ENCODE measurements around the gene CLSTN2.

The CLSTN2 gene

GRCh38 chr3:140296796-140297352 lies 361.9 kb downstream of the CLSTN2 start:
- no peak for DNase-seq

DNA sequence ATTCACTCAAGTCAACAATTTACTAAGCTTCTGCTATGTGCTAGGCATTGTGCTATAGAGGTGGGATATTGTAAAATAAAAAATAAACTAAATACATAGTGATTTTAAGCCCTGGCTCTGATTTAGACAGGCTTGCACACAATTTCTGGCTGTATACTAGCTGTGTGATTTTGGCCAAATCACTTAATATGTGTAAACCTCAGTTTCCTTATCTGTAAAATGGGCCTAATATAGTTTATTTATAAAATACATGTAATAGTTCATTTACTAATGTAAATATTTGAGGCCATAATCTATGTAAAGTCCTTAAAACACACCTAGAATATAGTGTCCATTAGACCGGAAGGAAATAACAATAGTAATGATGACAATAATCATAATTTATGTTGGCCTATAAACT lies 363.1 kb downstream of the CLSTN2 start:
- no peak for DNase-seq

DNA sequence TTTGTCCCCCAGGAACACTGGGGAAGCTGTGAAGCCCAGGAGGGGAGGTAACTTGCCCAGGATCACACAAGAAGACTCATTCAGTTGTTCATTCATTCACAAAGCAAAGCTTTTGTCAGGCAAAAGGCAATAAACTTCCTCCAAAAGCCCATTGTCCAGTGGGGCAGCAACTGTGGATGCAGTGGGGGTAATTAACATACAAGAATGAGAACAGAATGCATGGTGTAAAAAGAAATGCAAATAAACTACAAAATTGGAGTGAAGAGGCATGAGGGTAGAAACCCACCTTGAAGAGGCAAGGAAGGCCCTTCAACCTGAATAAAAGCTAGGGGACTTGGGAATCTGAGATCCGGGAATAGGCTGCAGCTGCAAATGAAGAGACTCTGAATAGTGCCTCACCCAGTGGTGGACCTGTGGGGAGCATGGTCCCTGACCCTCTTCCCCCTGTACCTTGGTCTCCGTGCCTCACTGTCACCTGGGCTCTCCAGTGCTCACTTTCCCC lies 363.6 kb downstream of the CLSTN2 start:
- DNase-seq: no peak

- no peak for DNase-seq
These were observed 368.9 kb downstream of the CLSTN2 start for GRCh38 chr3:140303875-140304274.

DNA sequence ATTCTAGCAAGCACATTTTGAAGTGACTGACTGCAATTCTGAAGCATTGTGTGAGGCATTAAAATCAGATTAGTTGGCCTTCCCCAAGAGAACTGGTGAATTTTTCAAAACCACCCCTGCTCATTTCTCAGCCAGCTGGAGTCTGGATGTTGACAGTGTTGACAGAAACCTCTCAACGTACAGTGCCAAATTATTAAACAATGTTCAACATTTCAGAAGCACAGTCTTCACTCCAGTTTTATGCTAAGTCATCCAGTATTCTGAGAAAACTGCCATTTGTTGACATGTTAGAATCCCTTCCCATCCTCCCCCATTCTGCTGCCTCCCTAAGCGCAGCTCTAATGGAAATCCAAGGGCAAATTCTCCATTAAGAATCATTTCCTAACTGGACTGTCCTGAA lies 373.6 kb downstream of the CLSTN2 start:
- DNase-seq: no peak

- DNase-seq: no peak
These were observed 376.4 kb downstream of the CLSTN2 start for GRCh38 chr3:140311428-140311827.

- no peak for DNase-seq
These were observed 381.0 kb downstream of the CLSTN2 start for GRCh38 chr3:140315955-140316354.

GRCh38 chr3:140316466-140316865 lies 381.5 kb downstream of the CLSTN2 start:
- no peak for DNase-seq

- no peak for DNase-seq
These were observed 381.9 kb downstream of the CLSTN2 start for GRCh38 chr3:140316868-140317400.

GRCh38 chr3:140319739-140320138 lies 384.8 kb downstream of the CLSTN2 start:
- no peak for DNase-seq

DNA sequence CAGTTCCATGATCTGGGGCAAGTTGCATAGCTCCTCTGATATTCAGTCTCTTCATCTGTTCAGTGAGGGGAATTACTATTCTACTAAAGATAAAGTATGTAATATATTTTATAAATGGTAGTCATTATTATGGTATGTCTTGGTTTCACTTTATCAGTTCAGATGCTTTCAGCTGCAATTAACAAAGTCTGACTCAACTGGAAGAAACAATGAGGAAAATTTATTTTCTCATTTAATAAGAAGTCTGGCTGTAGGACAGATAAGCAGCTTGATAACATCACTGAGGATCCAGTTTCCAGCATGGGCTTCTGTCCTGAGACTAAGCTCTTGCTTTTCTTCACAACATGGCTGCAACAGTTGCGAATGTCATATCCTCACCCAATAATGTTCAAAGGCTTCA lies 388.6 kb downstream of the CLSTN2 start:
- no peak for DNase-seq

DNA sequence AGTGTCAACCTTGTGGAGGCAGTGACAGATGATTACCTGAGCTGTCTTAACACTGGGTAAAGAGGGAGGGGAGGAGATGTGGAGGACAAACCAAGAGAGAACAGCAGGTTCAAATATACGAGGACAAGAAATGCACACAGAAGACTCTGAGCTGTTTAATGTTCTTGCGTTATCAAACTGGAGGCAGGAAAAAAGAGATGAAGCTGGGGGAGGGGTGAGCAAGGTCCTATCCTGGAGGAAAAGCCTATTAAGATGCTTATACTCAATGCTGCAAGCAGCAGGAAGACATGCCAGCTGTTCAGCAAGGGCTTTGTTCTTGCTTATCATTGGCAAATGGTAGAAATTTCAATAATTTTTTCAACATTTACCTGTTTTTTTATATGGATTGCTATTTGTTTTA lies 397.1 kb downstream of the CLSTN2 start:
- DNase-seq: no peak

DNA sequence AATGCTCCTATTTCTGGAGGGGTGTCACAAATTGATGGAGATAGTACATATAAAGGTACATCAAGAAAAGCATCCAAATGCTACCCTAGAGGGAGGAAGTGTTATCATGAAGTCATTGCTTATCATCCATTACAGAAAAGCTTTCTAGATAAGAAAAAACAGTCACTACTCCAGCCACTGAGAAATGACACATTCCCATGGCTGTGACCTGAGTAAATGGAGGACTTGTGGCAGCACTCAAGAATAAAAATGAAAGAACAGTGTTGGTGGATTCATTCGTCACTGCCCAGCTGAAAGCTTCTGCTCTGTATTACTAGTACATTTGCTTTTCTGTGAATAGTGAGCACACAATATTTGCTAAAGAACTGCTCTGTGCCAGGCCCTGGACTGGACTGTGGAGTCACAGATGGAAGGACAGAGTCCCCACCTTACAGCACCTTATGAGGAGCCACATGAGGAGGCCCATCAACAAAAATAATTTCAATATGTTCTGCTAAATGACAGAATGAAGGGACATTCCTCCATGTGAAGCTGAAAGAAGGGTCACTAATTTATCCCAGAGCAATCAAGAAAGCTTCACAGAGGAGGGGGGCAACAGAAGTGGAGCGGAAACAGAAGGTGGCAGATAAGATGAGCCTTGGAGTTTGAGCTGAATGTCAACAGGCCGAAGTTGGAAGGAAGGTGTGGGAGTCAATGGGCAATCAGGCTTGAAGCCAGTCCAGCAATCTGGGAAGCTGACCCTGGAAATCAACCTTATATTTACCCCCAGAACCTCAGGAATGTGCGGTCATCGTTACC lies 399.3 kb downstream of the CLSTN2 start:
- DNase-seq: no peak

GRCh38 chr3:140336465-140336864 lies 401.5 kb downstream of the CLSTN2 start:
- no peak for DNase-seq

DNA sequence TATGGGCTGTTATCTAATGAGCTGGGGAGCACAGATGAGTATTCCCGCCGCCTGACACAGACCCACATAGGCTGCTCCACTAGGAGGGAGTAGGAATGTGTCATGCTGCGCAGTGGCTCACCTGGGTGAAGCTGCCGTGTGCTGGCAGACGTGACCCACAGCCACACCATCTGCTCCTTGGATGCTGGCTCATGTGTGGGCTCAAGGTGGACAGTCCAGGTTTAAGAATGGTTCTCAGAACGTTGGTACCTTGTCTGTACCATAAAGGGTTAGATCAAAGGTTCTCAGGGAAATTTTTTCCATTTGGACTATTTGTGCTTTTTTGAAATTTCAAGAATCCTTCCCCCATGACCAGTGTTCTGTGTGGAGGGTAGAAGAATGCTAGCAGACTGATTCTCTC lies 403.9 kb downstream of the CLSTN2 start:
- DNase-seq: no peak

GRCh38 chr3:140341203-140341602 lies 406.2 kb downstream of the CLSTN2 start:
- DNase-seq: no peak

DNA sequence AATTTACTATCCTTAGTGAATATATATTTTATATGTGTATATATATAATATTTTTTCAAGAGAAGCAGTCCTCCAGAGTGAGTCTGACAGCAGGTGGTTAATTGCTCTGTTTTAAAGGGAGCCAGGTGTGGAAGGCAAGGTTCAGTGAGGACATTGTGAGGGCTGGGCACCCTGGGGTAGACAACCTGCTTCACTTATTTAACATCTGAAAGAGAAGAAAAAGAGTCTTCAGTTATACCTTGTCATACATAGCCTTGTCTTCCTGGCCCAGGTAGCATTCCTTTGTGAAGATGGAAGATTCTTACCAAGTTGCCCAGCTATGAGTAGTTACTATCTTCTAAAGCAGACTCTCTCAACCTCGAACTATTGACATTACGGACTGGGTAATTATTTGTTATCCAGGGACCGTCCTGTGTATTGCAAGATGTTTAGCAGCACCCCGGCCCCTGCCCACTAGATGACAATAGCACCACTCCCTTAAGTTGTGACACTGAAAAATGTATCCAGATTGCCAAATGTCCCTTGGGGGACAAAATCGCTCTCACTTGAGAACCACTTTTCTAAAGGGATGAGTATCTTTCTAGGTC lies 406.9 kb downstream of the CLSTN2 start:
- no peak for DNase-seq

GRCh38 chr3:140342668-140343067 lies 407.7 kb downstream of the CLSTN2 start:
- no peak for DNase-seq

DNA sequence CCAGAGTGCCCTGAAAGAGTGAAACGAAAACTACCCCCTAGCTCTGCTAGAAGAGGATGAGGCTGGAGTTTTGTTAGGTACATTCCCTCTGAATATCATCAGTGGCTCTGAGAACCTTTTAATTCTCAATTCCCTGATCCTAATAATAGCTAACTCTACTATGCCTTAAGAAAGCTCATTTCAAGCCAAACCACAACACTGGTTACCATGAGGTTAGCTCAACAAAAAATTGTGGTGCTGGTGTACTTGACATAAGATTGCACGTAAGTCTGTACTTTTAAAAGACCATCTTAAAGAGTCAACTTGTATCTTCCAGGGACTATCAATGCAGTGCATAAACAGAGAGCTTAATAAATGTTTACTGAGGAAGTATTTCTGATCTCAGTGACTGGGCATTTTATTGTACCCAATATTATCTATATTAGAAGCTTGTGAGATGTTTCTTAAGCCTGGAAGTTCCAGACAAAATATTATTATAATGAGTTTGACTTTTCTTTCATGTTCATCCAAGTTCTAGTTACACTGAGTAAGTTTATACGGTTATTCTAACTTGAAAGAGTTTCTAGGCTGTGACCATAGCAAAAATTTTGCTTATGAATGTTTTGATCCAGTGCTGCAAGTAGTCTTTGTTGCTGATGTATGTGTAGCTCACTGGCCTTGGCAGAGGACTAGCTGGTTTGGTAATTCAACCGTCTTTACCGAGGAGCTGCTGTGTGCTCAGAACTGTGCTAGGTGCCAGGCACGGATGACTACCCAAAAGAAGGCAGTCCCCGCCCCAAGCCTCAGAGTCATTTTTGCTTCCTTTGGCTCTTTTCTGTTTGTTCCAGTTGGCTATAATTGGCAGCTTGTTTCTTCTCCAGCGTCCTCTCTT lies 408.5 kb downstream of the CLSTN2 start:
- no peak for DNase-seq

GRCh38 chr3:140344082-140344454 lies 409.1 kb downstream of the CLSTN2 start:
- no peak for DNase-seq

GRCh38 chr3:140344601-140345205 lies 409.7 kb downstream of the CLSTN2 start:
- no peak for DNase-seq

DNA sequence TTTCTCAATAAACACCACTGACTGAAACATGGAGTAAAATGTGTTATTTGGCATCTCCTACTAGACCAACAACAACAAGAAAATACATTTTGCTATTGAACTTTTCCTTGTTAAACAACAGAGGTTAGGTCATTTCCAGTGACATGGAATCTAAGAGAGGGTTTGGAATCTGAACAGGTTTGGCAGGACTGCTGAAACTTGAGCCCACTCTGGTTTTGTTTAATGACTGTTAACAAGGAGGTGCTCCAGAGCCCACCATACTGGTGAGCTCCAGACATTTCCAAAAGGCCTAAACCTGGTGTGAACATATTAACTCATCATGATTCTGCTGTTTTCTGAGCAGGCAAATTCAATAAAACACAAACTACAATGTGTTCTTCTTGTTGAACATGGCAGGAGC lies 412.2 kb downstream of the CLSTN2 start:
- DNase-seq: no peak

- DNase-seq: no peak
These were observed 415.0 kb downstream of the CLSTN2 start for GRCh38 chr3:140349938-140350337.
